Ectodermal cell (in vitro differentiated cells): ENCODE data around the gene CENPV.
"Not testable (repeated sequence)": the region's sequence is repeated elsewhere in the genome, so short reads cannot be mapped to it uniquely, and the experiment has no call there.

Source experiments
- H3K27ac ChIP-seq: 2 replicates; pipeline ENCODE4 v1.7.0; 2013; ENCODE audit warnings: mild to moderate bottlenecking, low read depth, low read length; ENCODE audit not compliant: insufficient read depth, poor library complexity, severe bottlenecking
- H3K27me3 ChIP-seq: 2 replicates; pipeline ENCODE4 v1.7.0; 2013; ENCODE audit warnings: mild to moderate bottlenecking, low read length; ENCODE audit not compliant: insufficient read depth, control insufficient read depth, poor library complexity, severe bottlenecking
- H3K36me3 ChIP-seq: one replicate; pipeline ENCODE4 v1.7.0; 2013; ENCODE audit warnings: low read length; ENCODE audit not compliant: control insufficient read depth, insufficient read depth
- H3K4me1 ChIP-seq: one replicate; pipeline ENCODE4 v1.7.0; 2013; ENCODE audit warnings: low read length; ENCODE audit not compliant: control insufficient read depth, insufficient read depth
- H3K4me3 ChIP-seq: 2 replicates; pipeline ENCODE4 v1.7.0; 2013; ENCODE audit warnings: low read depth, low read length, control low read depth; ENCODE audit not compliant: insufficient read depth
- H3K9me3 ChIP-seq: 2 replicates; pipeline ENCODE4 v1.7.0; 2013; ENCODE audit warnings: mild to moderate bottlenecking, low read length, moderate library complexity; ENCODE audit not compliant: control insufficient read depth
- WGBS, 2 experiments: methylation state at CpG; one replicate each; pipeline ENCODE4 v1.1.7; 2013; ENCODE audit warnings: missing lambda C conversion rate in 2 of 2; 5-methylcytosine and 5-hydroxymethylcytosine counted together

Gene CENPV

GRCh38 chr17:16297367-16298139 lies 55.7 kb downstream of the CENPV start:
- H3K27me3 ChIP-seq, result no peaks in the 10 kb centered on the region
- no peaks in the 10 kb centered on the region for H3K36me3 ChIP-seq
- H3K4me1 ChIP-seq, result peaks cover 11% of the 10 kb centered on the region
- H3K4me3 ChIP-seq, result no peak overlapping the region
- WGBS, 2 experiments, result 55 to 56% methylated on average over 11 of the region's 11 CpGs
- no peaks in the 10 kb centered on the region for H3K9me3 ChIP-seq
- no peak overlapping the region for H3K27ac ChIP-seq

DNA sequence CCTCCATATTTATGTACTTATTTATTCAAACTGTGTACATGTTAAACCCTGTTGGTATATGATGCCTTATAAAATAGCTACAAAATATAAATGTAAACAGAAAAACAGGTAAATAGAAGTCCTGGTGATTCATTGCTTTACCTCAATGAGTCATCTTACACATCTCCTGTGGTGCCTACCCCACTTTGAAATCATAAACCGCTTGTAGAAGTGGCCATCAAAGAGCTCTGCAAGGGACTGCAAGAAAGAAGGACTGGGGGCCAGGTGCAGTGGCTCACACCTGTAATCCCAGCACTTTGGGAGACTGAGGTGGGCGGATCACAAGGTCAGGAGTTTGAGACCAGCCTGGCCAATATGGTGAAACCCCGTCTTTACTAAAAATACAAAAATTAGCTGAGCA lies 57.2 kb downstream of the CENPV start:
- 95 to 98% methylated on average over 3 of the region's 3 CpGs for WGBS, 2 experiments

DNA sequence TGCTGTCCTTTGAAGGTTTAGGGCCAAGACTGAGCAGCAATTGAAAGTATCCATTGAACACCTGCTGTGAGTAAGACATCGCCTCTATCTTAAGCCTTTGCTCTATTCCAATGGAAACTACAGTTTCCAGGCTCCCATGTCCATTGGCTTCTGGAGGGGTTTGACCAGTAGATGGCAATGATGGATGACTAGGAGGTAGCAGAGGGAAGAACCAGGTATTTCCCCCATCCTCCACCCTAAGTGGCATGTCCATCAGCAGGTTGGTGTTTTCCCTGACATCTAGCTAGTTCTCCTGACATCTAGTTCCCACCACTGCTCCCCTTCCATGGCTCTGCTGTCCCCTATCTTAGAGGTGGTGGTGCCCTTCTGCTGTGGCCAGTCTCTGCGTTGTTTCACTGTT lies 58.7 kb downstream of the CENPV start:
- WGBS, 2 experiments, result 89 to 94% methylated on average over 2 of the region's 2 CpGs
- Histone ChIP-seq H3K4me1 (peaks cover 11% of the 10 kb centered on the region), H3K4me3 (no peak overlapping the region), H3K9me3 (no peaks in the 10 kb centered on the region), H3K27me3 (no peaks in the 10 kb centered on the region), H3K27ac (no peak overlapping the region), H3K36me3 (no peaks in the 10 kb centered on the region)

More for the DNA sequence above, 57.2 kb downstream of the CENPV start:
- not testable (repeated sequence) for H3K9me3 ChIP-seq, H3K27me3 ChIP-seq, H3K27ac ChIP-seq, H3K36me3 ChIP-seq, H3K4me3 ChIP-seq
- H3K4me1 ChIP-seq, result peaks cover 11% of the 10 kb centered on the region

DNA sequence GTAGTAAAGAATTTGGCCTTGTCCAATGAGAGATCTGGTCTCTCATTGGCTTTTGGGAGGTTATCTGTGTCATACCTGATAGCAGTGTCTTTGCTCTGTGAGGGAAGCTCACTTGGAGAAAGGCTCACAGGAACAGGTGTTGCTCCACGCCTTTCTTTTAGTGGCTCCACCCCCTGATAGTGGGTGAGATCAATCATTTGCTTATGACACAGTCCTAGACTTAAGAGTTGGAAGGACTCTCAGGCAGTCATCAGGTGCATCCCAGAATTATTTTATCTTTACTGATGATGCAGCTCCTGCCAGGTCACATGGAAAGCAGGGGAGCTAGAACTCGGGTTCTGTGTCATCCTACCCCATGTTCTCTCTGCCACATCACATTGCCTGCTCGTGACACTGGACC lies 59.3 kb downstream of the CENPV start:
- Histone ChIP-seq H3K27ac (no peak overlapping the region), H3K36me3 (no peaks in the 10 kb centered on the region), H3K4me3 (no peak overlapping the region), H3K9me3 (no peaks in the 10 kb centered on the region), H3K27me3 (no peaks in the 10 kb centered on the region), H3K4me1 (peaks cover 11% of the 10 kb centered on the region)
- 90 to 92% methylated on average over 3 of the region's 3 CpGs for WGBS, 2 experiments
